Astrocyte of the cerebellum (primary cell): ENCODE data around the gene HAPLN1.

Experiments
- DNase-seq: peaks from one replicate; pipeline ENCODE4 v3.0.0-alpha.2; 2011; ENCODE audit warnings: low read depth
- H3K4me3 ChIP-seq: 2 replicates; pipeline ENCODE4 v1.5.1; 2011; ENCODE audit warnings: mild to moderate bottlenecking, low read depth, low read length, moderate library complexity
- in situ Hi-C: cut with HindIII; loops from 2 replicates; pipeline ENCODE4 v1.10.0; 2017; ENCODE audit warnings: low sequenced_read_pairs
- TF ChIP-seq, protein P1 (sequence below): IDR thresholded peaks from 2 replicates; pipeline ENCODE4 v1.5.1; 2012; ENCODE audit warnings: low read length, low read depth, moderate library complexity, mild to moderate bottlenecking; ENCODE audit errors: missing control alignments

HAPLN1 gene

DNA sequence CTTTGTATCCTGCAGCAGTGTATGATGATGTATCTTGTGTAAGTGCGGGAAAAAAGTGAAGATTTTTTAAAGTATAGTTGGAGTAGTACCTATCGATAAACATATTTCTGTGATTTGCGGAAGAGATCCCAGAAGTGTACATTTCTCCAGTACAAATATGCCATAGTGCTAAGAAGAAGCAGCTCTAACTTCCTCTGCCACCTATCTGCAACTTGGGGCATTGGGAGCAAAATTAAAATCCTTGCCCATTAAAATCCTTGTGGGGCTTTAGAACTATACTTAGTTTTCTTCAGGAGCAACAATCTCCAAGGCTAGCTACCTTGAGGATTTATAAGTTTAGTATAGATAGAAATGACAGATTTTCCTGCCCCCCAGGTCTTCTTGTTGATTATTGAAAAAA lies 125.4 kb downstream of the HAPLN1 start:
- TF ChIP-seq, protein P1, sequence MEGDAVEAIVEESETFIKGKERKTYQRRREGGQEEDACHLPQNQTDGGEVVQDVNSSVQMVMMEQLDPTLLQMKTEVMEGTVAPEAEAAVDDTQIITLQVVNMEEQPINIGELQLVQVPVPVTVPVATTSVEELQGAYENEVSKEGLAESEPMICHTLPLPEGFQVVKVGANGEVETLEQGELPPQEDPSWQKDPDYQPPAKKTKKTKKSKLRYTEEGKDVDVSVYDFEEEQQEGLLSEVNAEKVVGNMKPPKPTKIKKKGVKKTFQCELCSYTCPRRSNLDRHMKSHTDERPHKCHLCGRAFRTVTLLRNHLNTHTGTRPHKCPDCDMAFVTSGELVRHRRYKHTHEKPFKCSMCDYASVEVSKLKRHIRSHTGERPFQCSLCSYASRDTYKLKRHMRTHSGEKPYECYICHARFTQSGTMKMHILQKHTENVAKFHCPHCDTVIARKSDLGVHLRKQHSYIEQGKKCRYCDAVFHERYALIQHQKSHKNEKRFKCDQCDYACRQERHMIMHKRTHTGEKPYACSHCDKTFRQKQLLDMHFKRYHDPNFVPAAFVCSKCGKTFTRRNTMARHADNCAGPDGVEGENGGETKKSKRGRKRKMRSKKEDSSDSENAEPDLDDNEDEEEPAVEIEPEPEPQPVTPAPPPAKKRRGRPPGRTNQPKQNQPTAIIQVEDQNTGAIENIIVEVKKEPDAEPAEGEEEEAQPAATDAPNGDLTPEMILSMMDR = peak; percentile 45
- no peak overlapping the region for H3K4me3 ChIP-seq
- DNase-seq = no peak
- in situ Hi-C loops = no loop called here

DNA sequence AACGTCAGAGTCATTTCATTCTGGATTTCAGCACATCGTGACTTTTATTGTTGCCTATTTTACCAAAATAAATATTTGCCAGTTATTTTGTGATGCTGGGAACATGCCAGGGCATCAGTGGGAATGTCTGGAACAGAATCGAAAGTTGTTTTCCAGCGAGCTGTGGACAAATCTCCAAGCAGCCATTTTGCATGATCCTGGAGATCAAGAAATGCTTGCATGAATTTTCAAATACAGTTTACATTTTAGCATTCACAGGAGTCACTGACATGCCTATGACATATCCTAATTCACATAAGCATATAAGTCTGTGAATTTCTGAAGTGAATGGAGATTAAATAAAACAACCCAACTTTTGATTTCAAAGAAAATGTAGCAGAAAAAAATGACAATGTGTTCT lies 129.7 kb downstream of the HAPLN1 start:
- H3K4me3 ChIP-seq = no peak overlapping the region
- TF ChIP-seq, protein P1 = no peak
- no peak for DNase-seq

DNA sequence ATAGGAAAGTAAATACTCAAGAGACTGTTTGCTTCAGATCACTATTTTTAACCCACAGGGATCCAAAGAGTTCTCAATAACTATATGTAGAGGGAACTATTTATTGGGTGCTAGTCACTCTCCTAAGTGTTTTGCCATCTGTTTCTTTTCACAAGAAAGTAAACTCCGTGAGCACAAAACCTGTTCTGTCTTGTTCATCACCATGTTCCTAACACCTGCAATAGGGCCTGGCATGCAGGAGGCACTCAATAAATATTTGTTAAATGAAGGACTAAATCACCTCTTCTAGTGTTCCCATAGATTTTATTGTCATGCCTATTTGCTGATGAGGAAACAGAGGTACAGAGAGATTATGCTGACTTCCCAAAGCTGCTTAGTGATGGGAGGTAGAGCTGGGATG lies 130.9 kb downstream of the HAPLN1 start:
- no peak overlapping the region for H3K4me3 ChIP-seq
- in situ Hi-C loops = no loop called here
- TF ChIP-seq, protein P1 = no peak
- DNase-seq = no peak

More for the DNA sequence above, 129.7 kb downstream of the HAPLN1 start:
- in situ Hi-C loops = no loop called here
